ES-I3 (cell line): Measurements from ENCODE around the gene TJP1.
A peak's percentile ranks its signal among the peaks of the same experiment; 100 is the strongest.

ENCODE experiments used
- H3K36me3 ChIP-seq: 2 replicates; pipeline ENCODE4 v1.6.1; 2013; ENCODE audit warnings: mild to moderate bottlenecking, low read length, control low read depth, moderate library complexity; ENCODE audit not compliant: insufficient read depth
- H3K4me1 ChIP-seq: 2 replicates; pipeline ENCODE4 v1.6.1; 2013; ENCODE audit warnings: mild to moderate bottlenecking, control low read depth, low read length; ENCODE audit not compliant: insufficient read depth
- H3K9ac ChIP-seq: 2 replicates; pipeline ENCODE4 v1.6.1; 2013; ENCODE audit warnings: low read depth, mild to moderate bottlenecking, low read length, moderate library complexity
- H3K9me3 ChIP-seq: 2 replicates; pipeline ENCODE4 v1.6.1; 2013; ENCODE audit warnings: mild to moderate bottlenecking, low read length, moderate library complexity; ENCODE audit not compliant: control insufficient read depth, insufficient read depth

The TJP1 gene

GRCh38 chr15:29822100-29822683 is at the start of gene TJP1:
Gene TJP1, minus strand, starts transcription at chr15:29822468. Its CDS starts 440 bp downstream, at chr15:29822028.
- H3K36me3 ChIP-seq = no peaks in the 10 kb centered on the region; the same call in 1 of the 2 replicates
- H3K9ac ChIP-seq = peak within 1 kb of the TSS; percentile 93
- 0 out of 2 replicates have a peak, but pooled peaks cover 3% of the 10 kb centered on the region for H3K4me1 ChIP-seq
- no peaks in the 10 kb centered on the region for H3K9me3 ChIP-seq

GRCh38 chr15:29871401-29871800 is 49.1 kb upstream of the TJP1 start:
- Histone ChIP-seq H3K9ac (no peak overlapping the region), H3K36me3 (no peaks in the 10 kb centered on the region), H3K4me1 (0 out of 2 replicates have a peak, but pooled peaks cover 4% of the 10 kb centered on the region)

GRCh38 chr15:29870495-29871151 is 48.4 kb upstream of the TJP1 start:
- 0 out of 2 replicates have a peak, but pooled peaks cover 4% of the 10 kb centered on the region for H3K4me1 ChIP-seq
- no peaks in the 10 kb centered on the region for H3K36me3 ChIP-seq
- H3K9ac ChIP-seq = no peak overlapping the region
- no peaks in the 10 kb centered on the region for H3K9me3 ChIP-seq

More at GRCh38 chr15:29871401-29871800, 49.1 kb upstream of the TJP1 start:
- H3K9me3 ChIP-seq = no peaks in the 10 kb centered on the region

GRCh38 chr15:29867241-29868000 is 45.2 kb upstream of the TJP1 start:
- no peaks in the 10 kb centered on the region for H3K36me3 ChIP-seq
- H3K9ac ChIP-seq = no peak overlapping the region
- no peaks in the 10 kb centered on the region; the same call in 1 of the 2 replicates for H3K9me3 ChIP-seq
- no peaks in the 10 kb centered on the region for H3K4me1 ChIP-seq

GRCh38 chr15:29866337-29866736 is 44.1 kb upstream of the TJP1 start:
- H3K9me3 ChIP-seq = no peaks in the 10 kb centered on the region; the same call in 1 of the 2 replicates
- H3K36me3 ChIP-seq = no peaks in the 10 kb centered on the region
- H3K4me1 ChIP-seq = no peaks in the 10 kb centered on the region
- H3K9ac ChIP-seq = no peak overlapping the region

GRCh38 chr15:29864501-29864900 is 42.2 kb upstream of the TJP1 start:
- no peaks in the 10 kb centered on the region; the same call in 1 of the 2 replicates for H3K9me3 ChIP-seq
- H3K9ac ChIP-seq = no peak overlapping the region
- H3K36me3 ChIP-seq = no peaks in the 10 kb centered on the region
- peaks cover 5% of the 10 kb centered on the region; the same call in 1 of the 2 replicates for H3K4me1 ChIP-seq

GRCh38 chr15:29863438-29863837 is 41.2 kb upstream of the TJP1 start:
- Histone ChIP-seq H3K4me1 (peaks cover 5% of the 10 kb centered on the region; the same call in 1 of the 2 replicates), H3K36me3 (no peaks in the 10 kb centered on the region), H3K9me3 (no peaks in the 10 kb centered on the region; the same call in 1 of the 2 replicates), H3K9ac (no peak overlapping the region)

GRCh38 chr15:29862271-29862670 is 40.0 kb upstream of the TJP1 start:
- Histone ChIP-seq H3K9ac (no peak overlapping the region), H3K4me1 (peaks cover 8% of the 10 kb centered on the region), H3K36me3 (no peaks in the 10 kb centered on the region), H3K9me3 (no peaks in the 10 kb centered on the region; the same call in 1 of the 2 replicates)

GRCh38 chr15:29860872-29861271 is 38.6 kb upstream of the TJP1 start:
- H3K9me3 ChIP-seq = no peaks in the 10 kb centered on the region; the same call in 1 of the 2 replicates
- H3K36me3 ChIP-seq = no peaks in the 10 kb centered on the region
- peaks cover 9% of the 10 kb centered on the region for H3K4me1 ChIP-seq
- H3K9ac ChIP-seq = no peak overlapping the region

- H3K36me3 ChIP-seq = no peaks in the 10 kb centered on the region
- peaks cover 2% of the 10 kb centered on the region; the same call in 1 of the 2 replicates for H3K9me3 ChIP-seq
- H3K9ac ChIP-seq = no peak overlapping the region
- peaks cover 9% of the 10 kb centered on the region for H3K4me1 ChIP-seq
These were observed 37.9 kb upstream of the TJP1 start for GRCh38 chr15:29859973-29860715.

GRCh38 chr15:29859293-29859692 is 37.0 kb upstream of the TJP1 start:
- H3K4me1 ChIP-seq = peaks cover 9% of the 10 kb centered on the region
- H3K9ac ChIP-seq = no peak overlapping the region
- no peaks in the 10 kb centered on the region for H3K36me3 ChIP-seq
- H3K9me3 ChIP-seq = peaks cover 3% of the 10 kb centered on the region; the same call in 1 of the 2 replicates

GRCh38 chr15:29857221-29857789 is 35.0 kb upstream of the TJP1 start:
- 0 out of 2 replicates have a peak, but pooled peaks cover 3% of the 10 kb centered on the region for H3K9me3 ChIP-seq
- no peaks in the 10 kb centered on the region for H3K36me3 ChIP-seq
- peaks cover 9% of the 10 kb centered on the region for H3K4me1 ChIP-seq
- H3K9ac ChIP-seq = no peak overlapping the region

- peaks cover 4% of the 10 kb centered on the region for H3K4me1 ChIP-seq
- no peaks in the 10 kb centered on the region for H3K36me3 ChIP-seq
- 0 out of 2 replicates have a peak, but pooled peaks cover 3% of the 10 kb centered on the region for H3K9me3 ChIP-seq
- H3K9ac ChIP-seq = no peak overlapping the region
These were observed 32.1 kb upstream of the TJP1 start for GRCh38 chr15:29854413-29854812.
